Lung (tissue), 12 donors: ENCODE measurements around the gene RCE1. TPM values are rescaled to one million over a fixed set of nuclear protein-coding genes. Genes with fewer than 3 reads are reported as not detected.

Experiments used
- ATAC-seq: fragments of 200-7000 bp; cut with Tn5 transposase; one replicate; pipeline ENCODE4 v1.9.1; 2020; ENCODE audit warnings: moderate number of reproducible peaks; ENCODE audit not compliant: insufficient read depth, low FRiP score
- DNase-seq, 3 donors: peaks; one replicate each; pipeline ENCODE4 v3.0.0-alpha.2; 2013 to 2017
- H3K27ac ChIP-seq, 2 donors: one replicate each; pipeline ENCODE4 v1.5.1; 2013; ENCODE audit warnings: mild to moderate bottlenecking in 2 of 2, moderate library complexity in 2 of 2, control low read depth in 1 of 2, inconsistent platforms in 1 of 2, low read depth in 1 of 2, low read length in 1 of 2
- H3K27me3 ChIP-seq, 3 donors: one replicate each; pipeline ENCODE4 v1.5.1; 2013; ENCODE audit warnings: low read length in 2 of 3; ENCODE audit not compliant: control insufficient read depth in 3 of 3, insufficient read depth in 3 of 3
- H3K36me3 ChIP-seq, 4 donors: one replicate each; pipeline ENCODE4 v1.5.1; 2013; ENCODE audit warnings: low read length in 4 of 4, mild to moderate bottlenecking in 1 of 4, moderate library complexity in 1 of 4; ENCODE audit not compliant: control insufficient read depth in 4 of 4, insufficient read depth in 4 of 4
- H3K4me1 ChIP-seq, 5 donors: one replicate each; pipeline ENCODE4 v1.5.1; 2013; ENCODE audit warnings: low read length in 5 of 5, mild to moderate bottlenecking in 2 of 5, moderate library complexity in 1 of 5; ENCODE audit not compliant: control insufficient read depth in 5 of 5, insufficient read depth in 5 of 5
- H3K4me3 ChIP-seq: one replicate; pipeline ENCODE4 v1.5.1; 2013; ENCODE audit warnings: mild to moderate bottlenecking, control low read depth, moderate library complexity
- H3K9ac ChIP-seq, 2 donors: one replicate each; pipeline ENCODE4 v1.5.1; 2013; ENCODE audit warnings: low read length in 2 of 2, control low read depth in 1 of 2; ENCODE audit not compliant: insufficient read depth in 1 of 2
- H3K9me3 ChIP-seq, 4 donors: one replicate each; pipeline ENCODE4 v1.5.1; 2013; ENCODE audit warnings: low read length in 3 of 4, mild to moderate bottlenecking in 1 of 4, moderate library complexity in 1 of 4; ENCODE audit not compliant: control insufficient read depth in 4 of 4, insufficient read depth in 3 of 4
- CTCF ChIP-seq: IDR thresholded peaks from 2 replicates; pipeline ENCODE4 v1.5.1; 2012; ENCODE audit warnings: mild to moderate bottlenecking; ENCODE audit errors: control extremely low read depth, extremely low read depth
- WGBS, 2 donors: extraction: QIAGEN DNeasy Blood & Tissue Kit; methylation state at CpG; one replicate each; pipeline ENCODE4 v1.1.7; 2013; 5-methylcytosine and 5-hydroxymethylcytosine counted together
- polyA plus RNA-seq, 2 donors: library from polyadenylated mRNA; stranded (reverse); fragments of 200-250 nt; gene quantifications; one replicate each; pipeline ENCODE4 v1.2.1, GENCODE V29; 2013
- total RNA-seq, 2 donors: library from RNA; depleted of rRNA in 1 of 2; stranded (reverse); fragments of >200 nt in 1 of 2; gene quantifications; one replicate each; pipeline ENCODE4 v1.2.1, GENCODE V29; 2014 to 2021
- donor health status: control.
- donor health status: control.
- donor health status: Bipolar disorder and iron deficiency.
- donor health status: healthy.
- donor health status: DM: yes; HTN: yes; CAD: no.

The RCE1 gene
- total and polyA plus RNA-seq, 4 donors: 8.7 to 24.0 (median 21.2) TPM

- DNase-seq (no peak), ATAC-seq (no peak)
- peaks cover 0 to 9% (median 0%) of the 10 kb centered on the region in 5 donors for H3K4me1 ChIP-seq
- no peaks in the 10 kb centered on the region for H3K9me3 ChIP-seq
- no peak for TF ChIP-seq CTCF
- no peak overlapping the region for H3K9ac ChIP-seq
- H3K4me3 ChIP-seq: no peak overlapping the region
- WGBS, 2 donors: 63 to 74% methylated on average over 14 of the region's 14 CpGs
- no peaks in the 10 kb centered on the region for H3K36me3 ChIP-seq
- no peak overlapping the region for H3K27ac ChIP-seq
- H3K27me3 ChIP-seq: no peaks in the 10 kb centered on the region
Measured at GRCh38 chr11:66891851-66892660, 48.8 kb downstream of the RCE1 start.

- Histone ChIP-seq H3K9ac (no peak overlapping the region), H3K27ac (no peak overlapping the region), H3K36me3 (no peaks in the 10 kb centered on the region), H3K27me3 (no peaks in the 10 kb centered on the region), H3K4me3 (no peak overlapping the region), H3K9me3 (no peaks in the 10 kb centered on the region), H3K4me1 (peaks cover 0 to 2% (median 0%) of the 10 kb centered on the region in 5 donors)
- no peak for DNase-seq
- ATAC-seq: no peak
- WGBS, 2 donors: 64 to 75% methylated on average over 6 of the region's 6 CpGs
- TF ChIP-seq CTCF: no peak
Measured at GRCh38 chr11:66892911-66893310, 49.7 kb downstream of the RCE1 start.

- ATAC-seq (no peak), DNase-seq (no peak)
- Histone ChIP-seq H3K27me3 (no peaks in the 10 kb centered on the region), H3K4me3 (no peak overlapping the region), H3K4me1 (peaks cover 0 to 2% (median 0%) of the 10 kb centered on the region in 5 donors), H3K9me3 (no peaks in the 10 kb centered on the region), H3K9ac (no peak overlapping the region), H3K27ac (no peak overlapping the region), H3K36me3 (no peaks in the 10 kb centered on the region)
- no peak for TF ChIP-seq CTCF
- 87 to 91% methylated on average over 2 of the region's 2 CpGs for WGBS, 2 donors
Measured at GRCh38 chr11:66894141-66894540, 50.9 kb downstream of the RCE1 start.

Other genes starting within 250 kb of the RCE1 start
- gene RBM14, start 226.8 kb upstream of the RCE1 start, total RNA-seq: 10 to 100 TPM; 67.8 to 96.3 TPM
- 10 to 100 TPM; 34.1 to 38.0 TPM for gene RBM14, start 226.8 kb upstream of the RCE1 start, polyA plus RNA-seq
- gene RBM4, start 204.7 kb upstream of the RCE1 start, total RNA-seq: 100 to 1,000 TPM; 102 to 153 TPM
- gene RBM4, start 204.7 kb upstream of the RCE1 start, polyA plus RNA-seq: 10 to 100 TPM; 77.2 to 98.8 TPM
- gene RBM4B, start 165.6 kb upstream of the RCE1 start, total RNA-seq: 10 to 100 TPM; 12.3 to 33.9 TPM
- 1 to 10 TPM; 9.4 to 10.0 TPM for gene RBM4B, start 165.6 kb upstream of the RCE1 start, polyA plus RNA-seq
- 10 to 100 TPM; 13.2 to 16.1 TPM for gene SPTBN2, start 114.2 kb upstream of the RCE1 start, total RNA-seq
- 1 to 10 TPM; 4.7 to 9.4 TPM for gene SPTBN2, start 114.2 kb upstream of the RCE1 start, polyA plus RNA-seq
- 10 to 100 TPM in 1 of 2 donors, 1 to 10 TPM in 1; 4.6 to 34.4 TPM for gene LRFN4, start 13.6 kb downstream of the RCE1 start, total RNA-seq
- gene LRFN4, start 13.6 kb downstream of the RCE1 start, polyA plus RNA-seq: 10 to 100 TPM; 15.0 to 15.6 TPM
- 10 to 100 TPM in 1 of 2 donors, 1 to 10 TPM in 1; 5.5 to 32.5 TPM for gene PC, start 114.9 kb downstream of the RCE1 start, total RNA-seq
- 10 to 100 TPM; 10.3 to 13.6 TPM for gene PC, start 114.9 kb downstream of the RCE1 start, polyA plus RNA-seq
- gene C11orf86, start 131.9 kb downstream of the RCE1 start, total RNA-seq: not detected
- gene C11orf86, start 131.9 kb downstream of the RCE1 start, polyA plus RNA-seq: not detected
- under 1 TPM in 1 of 2 donors, not detected in 1; 0.25 TPM for gene SYT12, start 179.7 kb downstream of the RCE1 start, total RNA-seq
- under 1 TPM; 0.12 to 0.17 TPM for gene SYT12, start 179.7 kb downstream of the RCE1 start, polyA plus RNA-seq
- gene RHOD, start 213.4 kb downstream of the RCE1 start, total RNA-seq: 10 to 100 TPM in 1 of 2 donors, 1 to 10 TPM in 1; 7.3 to 17.5 TPM
- gene RHOD, start 213.4 kb downstream of the RCE1 start, polyA plus RNA-seq: 10 to 100 TPM; 15.4 to 39.3 TPM